ENCODE measurements around the gene GPR3.

- no peak for TF ChIP-seq GATA3 (IDR thresholded peaks at IDR 0.05; ENCODE audit: low read depth, low read length)
- no peak for TF ChIP-seq GATA2 (IDR thresholded peaks at IDR 0.05; ENCODE audit: low read depth, low read length)
These were observed 9.9 kb downstream of the GPR3 start for GRCh38 chr1:27402349-27402754.
